SK-N-SH treated with all-trans-retinoic acid at 6 μM for 48 hours (cell line): ENCODE measurements around the gene CYGB.
"Not testable (repeated sequence)": the region's sequence is repeated elsewhere in the genome, so short reads cannot be mapped to it uniquely, and the experiment has no call there.

Source experiments
- ARNTL ChIP-seq: fragments of 450-650 bp; formaldehyde crosslinking; IDR thresholded peaks from 2 replicates; pipeline ENCODE4 v1.5.0; 2020; ENCODE audit warnings: low read depth, mild to moderate bottlenecking, moderate library complexity, borderline replicate concordance
- CREB5 ChIP-seq: fragments of 250-450 bp; sonication (Bioruptor Pico); IDR thresholded peaks from 2 replicates; pipeline ENCODE4 v1.5.1; 2020; ENCODE audit warnings: low read depth, mild to moderate bottlenecking, moderate library complexity
- CSDC2 ChIP-seq: fragments of 250-450 bp; sonication (Bioruptor Pico); IDR thresholded peaks from 2 replicates; pipeline ENCODE4 v1.5.0; 2020; ENCODE audit warnings: mild to moderate bottlenecking, moderate library complexity
- GLIS3 ChIP-seq: fragments of 250-450 bp; sonication (Bioruptor Pico); IDR thresholded peaks from 2 replicates; pipeline ENCODE4 v1.5.0; 2020; ENCODE audit warnings: mild to moderate bottlenecking, moderate library complexity
- ISL1 ChIP-seq: fragments of 250-450 bp; sonication (Bioruptor Pico); IDR thresholded peaks from 2 replicates; pipeline ENCODE4 v2.1.2; 2022; ENCODE audit warnings: mild to moderate bottlenecking, moderate library complexity
- OSR1 ChIP-seq: fragments of 250-450 bp; sonication (Bioruptor Pico); IDR thresholded peaks from 2 replicates; pipeline ENCODE4 v1.8.0; 2022; ENCODE audit warnings: moderate library complexity, mild to moderate bottlenecking, inconsistent platforms
- PATZ1 ChIP-seq: fragments of 250-450 bp; sonication (Bioruptor Pico); IDR thresholded peaks from 2 replicates; pipeline ENCODE4 v1.8.0; 2020; ENCODE audit warnings: mild to moderate bottlenecking, moderate library complexity, borderline replicate concordance
- POU6F1 ChIP-seq: fragments of 250-450 bp; sonication (Bioruptor Pico); IDR thresholded peaks from 2 replicates; pipeline ENCODE4 v1.8.0; 2021; ENCODE audit warnings: low read depth, mild to moderate bottlenecking, moderate library complexity, borderline replicate concordance
- SNAI2 ChIP-seq: fragments of 250-450 bp; sonication (Bioruptor Pico); IDR thresholded peaks from 2 replicates; pipeline ENCODE4 v1.5.0; 2020; ENCODE audit warnings: mild to moderate bottlenecking, moderate library complexity
- TCF4 ChIP-seq: fragments of 250-450 bp; sonication (Bioruptor Pico); IDR thresholded peaks from 2 replicates; pipeline ENCODE4 v1.8.0; 2021; ENCODE audit warnings: mild to moderate bottlenecking, moderate library complexity, borderline replicate concordance
- TSHZ2 ChIP-seq: fragments of 250-450 bp; sonication (Bioruptor Pico); IDR thresholded peaks from 2 replicates; pipeline ENCODE4 v1.5.0; 2020; ENCODE audit warnings: mild to moderate bottlenecking, moderate library complexity
- ZC3H10 ChIP-seq: fragments of 250-450 bp; sonication (Bioruptor Pico); IDR thresholded peaks from 2 replicates; pipeline ENCODE4 v1.5.1; 2021; ENCODE audit warnings: mild to moderate bottlenecking, moderate library complexity
- ZFP3 ChIP-seq: fragments of 250-450 bp; sonication (Bioruptor Pico); IDR thresholded peaks from 2 replicates; pipeline ENCODE4 v1.5.0; 2020; ENCODE audit warnings: mild to moderate bottlenecking, moderate library complexity
- ZFP30 ChIP-seq: fragments of 450-650 bp; formaldehyde crosslinking; IDR thresholded peaks from 2 replicates; pipeline ENCODE4 v1.5.0; 2022; ENCODE audit warnings: mild to moderate bottlenecking, moderate library complexity

GRCh38 chr17:76563359-76563758 is 25.9 kb upstream of the CYGB start:
- not testable (repeated sequence) for TF ChIP-seq ARNTL (CRISPR knock-in tag); SNAI2; GLIS3 (CRISPR knock-in tag); CSDC2 (CRISPR knock-in tag); ZFP3; ZFP30 (CRISPR knock-in tag); ZC3H10; ISL1; OSR1 (CRISPR knock-in tag); TCF4 (CRISPR knock-in tag); TSHZ2 (CRISPR knock-in tag); POU6F1 (CRISPR knock-in tag); PATZ1 (CRISPR knock-in tag); CREB5 (CRISPR knock-in tag)
